HTR-8/SVneo (cell line): ENCODE measurements around the gene FRMD4A.

Source experiments
- DNase-seq: peaks from one replicate; pipeline ENCODE4 v3.0.0; 2011; ENCODE audit warnings: low spot score, mixed read lengths; ENCODE audit not compliant: insufficient read length
- FAIRE-seq: peaks from 2 replicates; lab custom pipeline; 2011; peaks lifted over from hg19 to GRCh38; lab: Jason Lieb, UNC

FRMD4A gene

GRCh38 chr10:14345262-14345661 lies 14.5 kb upstream of the FRMD4A start:
- FAIRE-seq, result no peak
- no peak for DNase-seq

DNA sequence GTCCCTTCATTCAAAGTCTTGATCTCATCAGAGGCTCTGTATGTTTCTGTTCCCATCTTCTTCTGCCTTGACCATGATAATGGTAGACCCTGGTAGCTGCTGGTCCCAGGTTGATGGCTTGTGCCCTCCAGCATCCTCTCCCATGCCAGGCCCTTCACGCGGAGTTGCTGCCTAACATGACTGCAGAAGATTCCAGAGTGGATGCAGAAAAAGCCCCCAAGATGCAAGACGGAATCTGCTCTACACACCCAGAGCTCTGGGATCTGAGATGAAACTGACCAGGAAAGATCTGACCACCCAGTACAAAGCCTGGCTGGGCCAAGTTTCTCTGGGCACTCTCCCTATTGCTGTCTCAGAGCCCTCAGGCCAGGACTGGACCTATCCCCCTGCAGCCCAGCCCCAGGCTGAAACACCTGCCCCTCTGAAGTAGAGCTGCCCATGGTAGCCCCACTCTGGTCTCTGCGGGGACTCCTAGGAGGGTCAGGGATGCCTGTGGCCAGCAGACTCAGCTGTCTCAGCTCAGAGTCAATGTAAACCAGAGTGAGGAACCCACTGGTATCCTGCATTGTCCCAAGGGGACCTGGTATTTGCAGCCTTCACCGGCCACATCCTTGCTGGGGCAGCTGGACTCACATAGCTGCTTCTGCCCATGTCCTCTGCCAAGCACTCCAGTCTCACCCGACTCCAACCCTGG lies 9.5 kb upstream of the FRMD4A start:
- no peak for FAIRE-seq
- DNase-seq, result no peak

DNA sequence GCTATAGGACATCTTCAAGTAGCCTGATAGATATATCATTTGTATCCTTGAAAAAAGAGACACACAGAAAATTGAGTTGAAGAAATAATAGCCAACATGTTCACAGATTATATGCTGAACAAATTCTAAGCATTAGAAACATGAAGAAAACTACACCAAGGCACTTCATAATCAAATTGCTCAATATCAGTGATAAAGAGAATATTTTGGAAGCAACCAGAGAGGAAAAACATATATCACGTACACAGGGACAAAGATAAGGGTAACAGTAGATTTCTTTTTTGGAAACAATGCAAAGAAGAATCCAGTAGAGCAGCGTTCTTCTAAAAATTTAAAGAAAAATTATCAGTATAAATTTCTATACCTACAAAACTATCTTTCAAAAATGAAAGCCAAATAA lies 6.0 kb upstream of the FRMD4A start:
- no peak for FAIRE-seq

DNA sequence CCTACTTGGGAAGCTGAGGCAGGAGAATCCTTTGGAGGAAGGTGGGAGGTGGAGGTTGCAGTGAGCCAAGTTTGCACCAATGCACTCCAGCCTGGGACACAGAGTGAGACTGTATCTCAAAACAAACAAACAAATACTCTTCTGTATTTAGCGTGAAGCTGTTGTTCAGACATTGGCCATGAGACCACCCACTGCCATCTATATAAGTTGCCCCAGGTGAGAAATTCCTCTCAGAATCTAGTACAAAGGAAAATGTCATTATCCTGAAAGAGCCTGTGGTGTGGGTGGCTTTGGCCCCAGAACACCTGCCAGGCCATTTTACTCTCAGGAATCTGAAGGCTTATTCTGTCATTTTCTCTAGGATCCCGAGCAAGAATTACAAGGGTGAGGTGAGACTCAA lies 4.0 kb upstream of the FRMD4A start:
- DNase-seq (no peak), FAIRE-seq (no peak)

More for the DNA sequence above, 6.0 kb upstream of the FRMD4A start:
- DNase-seq, result no peak

GRCh38 chr10:14333606-14334005 lies 2.9 kb upstream of the FRMD4A start:
- DNase-seq (no peak), FAIRE-seq (no peak)

DNA sequence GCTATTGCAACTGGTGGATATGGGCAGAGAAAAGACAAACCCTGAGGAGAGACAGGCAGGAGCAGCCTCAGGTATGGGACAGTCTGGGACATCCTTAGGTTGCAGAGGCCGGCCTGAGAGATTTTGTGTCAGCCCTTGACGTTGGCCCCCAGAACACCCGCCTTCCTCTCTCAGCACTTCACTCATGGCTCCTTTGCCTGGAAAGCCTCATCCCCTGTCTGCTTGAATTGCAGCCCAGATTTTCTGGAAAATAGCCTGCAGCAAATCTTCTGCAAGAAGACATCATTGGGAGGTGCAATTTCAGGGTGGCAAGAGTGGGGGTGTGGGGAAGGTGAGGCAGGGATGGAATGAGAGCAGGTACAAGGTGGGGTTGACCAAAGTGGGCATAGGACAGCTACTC lies 2.2 kb upstream of the FRMD4A start:
- no peak for FAIRE-seq
- no peak for DNase-seq

GRCh38 chr10:14329746-14330173 lies 964 bp downstream of the FRMD4A start:
- DNase-seq, result no peak
- FAIRE-seq, result no peak

- no peak for FAIRE-seq
Measured at GRCh38 chr10:14328881-14329672, 1.6 kb downstream of the FRMD4A start.

GRCh38 chr10:14327527-14327926 lies 3.2 kb downstream of the FRMD4A start:
- FAIRE-seq, result no peak
- no peak for DNase-seq

More at GRCh38 chr10:14328881-14329672, 1.6 kb downstream of the FRMD4A start:
- no peak for DNase-seq

DNA sequence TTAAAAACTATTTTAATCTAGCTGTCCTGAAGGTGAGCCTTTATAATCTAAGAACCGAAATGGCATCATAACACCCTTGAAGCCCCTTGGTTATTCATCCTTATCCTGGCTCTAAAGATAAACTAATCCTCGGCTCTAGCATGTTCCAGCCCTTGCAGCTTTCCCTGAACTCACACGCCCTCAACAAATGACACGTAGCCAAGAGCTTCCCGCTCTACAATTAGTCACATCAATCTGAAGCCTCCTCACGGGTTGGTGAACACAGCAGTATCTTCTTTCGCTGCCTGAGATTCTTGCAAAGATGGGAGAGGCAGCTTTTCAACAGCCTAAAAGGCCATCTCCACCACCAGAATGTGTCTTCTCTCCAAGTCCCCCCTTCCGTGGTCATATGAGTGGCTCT lies 4.1 kb downstream of the FRMD4A start:
- FAIRE-seq (no peak), DNase-seq (no peak)

GRCh38 chr10:14325325-14325955 lies 5.3 kb downstream of the FRMD4A start:
- no peak for FAIRE-seq
- no peak for DNase-seq

DNA sequence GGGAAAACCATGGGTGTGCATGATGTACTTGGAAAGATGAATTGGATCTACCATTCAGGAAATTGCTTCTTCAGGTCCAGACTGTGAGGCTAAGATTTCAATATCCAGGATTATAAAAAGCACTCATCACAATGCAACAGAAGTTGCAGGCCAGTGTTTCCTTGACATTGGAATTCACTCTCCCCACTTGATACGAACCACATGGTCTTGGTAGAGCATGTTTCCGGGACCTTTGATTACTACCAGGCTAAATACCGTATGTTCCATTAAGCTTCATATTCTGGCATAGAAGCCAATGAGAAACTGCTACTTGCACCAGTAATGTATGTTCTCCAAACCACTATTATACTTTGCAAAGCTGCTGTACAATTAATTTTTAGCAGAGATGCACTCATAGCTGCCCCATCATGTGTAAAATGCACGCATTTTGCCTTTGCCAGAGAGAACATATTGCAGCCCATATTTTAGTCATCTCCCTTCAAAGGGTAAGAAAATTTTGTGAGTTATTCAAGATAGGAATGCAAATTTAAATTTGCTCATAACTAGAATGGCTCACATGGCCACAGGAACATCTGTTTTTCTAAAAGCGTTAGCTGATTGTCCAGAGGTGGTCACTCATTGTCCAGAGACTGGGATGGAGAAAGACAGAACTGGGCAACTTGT lies 8.1 kb downstream of the FRMD4A start:
- DNase-seq, result no peak
- no peak for FAIRE-seq

- DNase-seq (no peak), FAIRE-seq (no peak)
Measured at GRCh38 chr10:14318007-14318406, 12.7 kb downstream of the FRMD4A start.

DNA sequence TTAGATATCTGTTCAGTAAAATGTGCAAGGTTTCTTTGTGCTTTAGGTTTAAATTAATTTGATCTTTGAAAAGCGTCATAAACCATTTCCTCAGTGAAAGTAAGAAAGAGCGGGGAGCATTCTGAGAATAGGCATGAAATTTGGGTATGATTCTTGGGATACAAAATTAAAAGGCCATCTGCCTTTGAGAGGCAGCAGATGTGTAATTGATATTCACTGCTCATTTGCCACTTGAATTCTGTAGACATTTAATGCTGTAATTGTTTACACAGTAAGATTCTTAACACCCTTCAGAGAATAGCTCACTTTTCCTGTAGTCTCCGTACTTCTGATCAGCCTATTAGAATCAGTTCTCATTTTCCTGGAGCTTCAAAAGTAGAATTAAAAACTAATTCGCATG lies 18.7 kb downstream of the FRMD4A start:
- no peak for FAIRE-seq

GRCh38 chr10:14311206-14311957 lies 19.3 kb downstream of the FRMD4A start:
- FAIRE-seq (no peak), DNase-seq (no peak)

More for the DNA sequence above, 18.7 kb downstream of the FRMD4A start:
- no peak for DNase-seq

- DNase-seq, result no peak
- no peak for FAIRE-seq
Measured at GRCh38 chr10:14309593-14309992, 21.1 kb downstream of the FRMD4A start.

DNA sequence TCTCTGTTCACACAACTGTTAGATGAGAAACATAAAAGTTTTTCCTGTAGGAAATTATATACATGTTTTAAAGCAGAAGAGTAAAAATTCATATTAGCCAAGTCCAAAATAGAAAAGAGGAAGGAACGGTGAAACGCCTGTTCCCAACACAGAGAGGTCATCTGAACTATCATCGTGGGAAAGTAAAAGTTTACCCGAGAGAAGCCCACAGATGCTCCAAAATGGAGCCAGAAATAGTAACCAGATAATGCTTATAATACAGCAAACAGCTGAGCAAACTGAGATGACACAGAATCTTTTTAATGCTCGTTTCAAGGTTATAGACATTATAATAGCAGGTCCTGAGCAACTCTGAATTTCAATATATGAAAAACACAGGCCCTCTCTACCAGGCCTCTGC lies 24.5 kb downstream of the FRMD4A start:
- FAIRE-seq (no peak), DNase-seq (no peak)

GRCh38 chr10:14304046-14304445 lies 26.7 kb downstream of the FRMD4A start:
- no peak for DNase-seq
- peak; percentile 40 for FAIRE-seq

GRCh38 chr10:14302035-14302434 lies 28.7 kb downstream of the FRMD4A start:
- FAIRE-seq (no peak), DNase-seq (no peak)

DNA sequence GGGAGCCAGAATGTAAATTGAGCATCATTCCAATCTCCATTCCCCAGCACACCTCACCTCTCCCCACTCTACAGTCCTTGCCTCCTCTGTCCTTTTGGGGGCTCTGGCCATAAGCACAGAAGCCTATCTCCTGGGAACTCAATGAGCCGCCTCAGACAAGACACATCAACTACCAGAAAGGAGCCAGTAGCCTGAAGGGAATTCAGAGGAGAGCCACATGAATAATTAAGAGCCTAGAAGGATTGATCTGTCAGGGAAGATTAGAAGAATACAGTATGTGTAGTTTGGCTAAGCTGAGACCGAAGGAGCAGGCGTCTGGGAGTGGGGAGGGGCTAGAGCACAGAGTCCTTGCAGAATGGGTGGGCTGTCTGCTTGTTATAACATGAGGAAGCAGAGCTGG lies 31.2 kb downstream of the FRMD4A start:
- FAIRE-seq, result no peak

More for the DNA sequence above, 31.2 kb downstream of the FRMD4A start:
- no peak for DNase-seq
